ENCODE measurements around the gene CDK14.
A peak's percentile ranks its signal among the peaks of the same experiment; 100 is the strongest.
"Not testable (repeated sequence)": the region's sequence is repeated elsewhere in the genome, so short reads cannot be mapped to it uniquely, and the experiment has no call there.

The CDK14 gene

GRCh38 chr7:90726623-90727022, 130.5 kb downstream of the CDK14 start:
- POLR2A ChIA-PET = no interaction called here
- CTCF ChIA-PET = interaction anchor here (0.9 to 3.5 kb wide), 6 partner anchors 9 to 308 kb away, joined by 3 to 32 read pairs (median 4); no protein-coding TSS in a partner anchor
- TF ChIP-seq, protein P1, sequence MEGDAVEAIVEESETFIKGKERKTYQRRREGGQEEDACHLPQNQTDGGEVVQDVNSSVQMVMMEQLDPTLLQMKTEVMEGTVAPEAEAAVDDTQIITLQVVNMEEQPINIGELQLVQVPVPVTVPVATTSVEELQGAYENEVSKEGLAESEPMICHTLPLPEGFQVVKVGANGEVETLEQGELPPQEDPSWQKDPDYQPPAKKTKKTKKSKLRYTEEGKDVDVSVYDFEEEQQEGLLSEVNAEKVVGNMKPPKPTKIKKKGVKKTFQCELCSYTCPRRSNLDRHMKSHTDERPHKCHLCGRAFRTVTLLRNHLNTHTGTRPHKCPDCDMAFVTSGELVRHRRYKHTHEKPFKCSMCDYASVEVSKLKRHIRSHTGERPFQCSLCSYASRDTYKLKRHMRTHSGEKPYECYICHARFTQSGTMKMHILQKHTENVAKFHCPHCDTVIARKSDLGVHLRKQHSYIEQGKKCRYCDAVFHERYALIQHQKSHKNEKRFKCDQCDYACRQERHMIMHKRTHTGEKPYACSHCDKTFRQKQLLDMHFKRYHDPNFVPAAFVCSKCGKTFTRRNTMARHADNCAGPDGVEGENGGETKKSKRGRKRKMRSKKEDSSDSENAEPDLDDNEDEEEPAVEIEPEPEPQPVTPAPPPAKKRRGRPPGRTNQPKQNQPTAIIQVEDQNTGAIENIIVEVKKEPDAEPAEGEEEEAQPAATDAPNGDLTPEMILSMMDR (IDR thresholded peaks at IDR 0.05; ENCODE audit: control extremely low read depth, extremely low read depth, low read depth, missing control alignments) = no peak
- DNase-seq (ENCODE audit: extremely low spot score) = no peak

DNA sequence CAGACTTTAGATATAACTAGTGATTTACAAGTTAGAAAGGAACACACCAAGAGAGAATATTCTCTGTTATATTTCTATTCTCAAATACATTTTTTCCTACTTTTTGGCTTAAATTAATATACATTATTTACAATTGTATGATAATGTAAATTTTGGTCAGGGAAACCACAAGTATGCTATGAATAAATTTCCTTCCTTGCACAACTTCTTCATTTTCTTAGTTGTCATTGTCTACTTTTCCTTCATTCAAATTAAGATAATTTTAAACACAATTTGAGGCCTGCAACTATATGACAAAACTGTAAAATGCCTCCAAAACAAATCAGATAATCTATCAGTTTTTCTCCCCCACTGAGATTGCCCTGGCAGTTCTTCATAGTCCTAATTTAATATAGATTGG, 131.3 kb downstream of the CDK14 start:
- ChIA-PET CTCF (interaction anchor here (1.7 kb wide), 1 partner anchor 18 kb away, joined by 7 read pairs; no protein-coding TSS in a partner anchor), POLR2A (no interaction called here)
- TF ChIP-seq, protein P1 (IDR thresholded peaks at IDR 0.05; ENCODE audit: control extremely low read depth, extremely low read depth, low read depth, missing control alignments) = no peak
- no peak for DNase-seq (ENCODE audit: extremely low spot score)

- ChIA-PET CTCF (interaction anchor here (1.2 to 1.7 kb wide), 2 partner anchors 15 to 20 kb away, joined by 4 to 7 read pairs; no protein-coding TSS in a partner anchor), POLR2A (no interaction called here)
- TF ChIP-seq, protein P1 (IDR thresholded peaks at IDR 0.05; ENCODE audit: control extremely low read depth, extremely low read depth, low read depth, missing control alignments) = no peak
- DNase-seq (ENCODE audit: extremely low spot score) = no peak
These were observed 132.4 kb downstream of the CDK14 start for GRCh38 chr7:90728568-90728967.

DNA sequence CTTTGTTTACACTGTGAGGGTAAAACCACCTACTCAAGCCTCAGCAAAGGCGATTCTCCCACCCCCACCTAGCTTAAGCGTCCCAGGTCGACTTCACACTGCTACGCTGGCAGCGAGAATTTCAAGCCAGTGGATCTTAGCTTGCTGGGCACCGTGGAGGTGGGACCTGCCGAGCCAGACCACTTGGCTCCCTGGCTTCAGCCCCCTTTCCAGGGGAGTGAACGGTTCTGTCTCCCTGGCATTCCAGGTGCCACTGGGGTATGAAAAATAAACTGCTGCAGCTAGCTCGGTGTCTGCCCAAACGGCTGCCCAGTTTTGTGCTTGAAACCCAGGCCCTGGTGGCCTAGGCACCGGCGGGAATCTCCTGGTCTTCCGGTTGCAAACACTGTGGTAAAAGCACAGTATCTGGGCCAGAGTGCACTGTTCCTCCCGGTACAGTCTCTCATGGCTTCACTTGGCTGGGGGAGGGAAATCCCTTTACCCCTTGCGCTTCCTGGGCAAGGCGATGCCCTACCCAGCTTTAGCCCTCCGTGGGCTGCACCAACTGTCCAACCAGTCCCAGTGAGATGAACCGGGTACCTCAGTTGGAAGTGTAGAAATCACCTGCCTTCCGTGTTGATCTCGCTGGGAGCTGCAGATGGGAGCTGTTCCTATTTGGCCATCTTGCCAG, 139.6 kb downstream of the CDK14 start:
- not testable (repeated sequence) for DNase-seq (ENCODE audit: extremely low spot score)
- ChIA-PET POLR2A (interaction anchor here (0.6 kb wide), 1 partner anchor 24 kb away, joined by 3 read pairs; no protein-coding TSS in a partner anchor), CTCF (interaction anchor here (1.4 to 3.4 kb wide), 5 partner anchors 9 to 299 kb away, joined by 5 to 11 read pairs (median 7); no protein-coding TSS in a partner anchor)

GRCh38 chr7:90736316-90736715, 140.2 kb downstream of the CDK14 start:
- ChIA-PET CTCF (interaction anchor here (1.6 to 3.4 kb wide), 4 partner anchors 10 to 298 kb away, joined by 6 to 11 read pairs (median 8); no protein-coding TSS in a partner anchor), POLR2A (interaction anchor here (0.6 kb wide), 1 partner anchor 25 kb away, joined by 3 read pairs; no protein-coding TSS in a partner anchor)
- DNase-seq (ENCODE audit: extremely low spot score) = no peak
- TF ChIP-seq, protein P1 (IDR thresholded peaks at IDR 0.05; ENCODE audit: control extremely low read depth, extremely low read depth, low read depth, missing control alignments) = no peak

- peak; percentile 63 for DNase-seq (ENCODE audit: extremely low spot score)
- CTCF ChIA-PET = interaction anchor here (1.2 to 3.4 kb wide), 7 partner anchors 11 to 297 kb away, joined by 3 to 11 read pairs (median 5); no protein-coding TSS in a partner anchor
- TF ChIP-seq, protein P1 (IDR thresholded peaks at IDR 0.05; ENCODE audit: control extremely low read depth, extremely low read depth, low read depth, missing control alignments) = no peak
- POLR2A ChIA-PET = no interaction called here
These were observed 141.1 kb downstream of the CDK14 start for GRCh38 chr7:90736968-90737939.

Data from GM10248 (cell line).